ENCODE measurements around the gene PANK1.

The PANK1 gene

DNA sequence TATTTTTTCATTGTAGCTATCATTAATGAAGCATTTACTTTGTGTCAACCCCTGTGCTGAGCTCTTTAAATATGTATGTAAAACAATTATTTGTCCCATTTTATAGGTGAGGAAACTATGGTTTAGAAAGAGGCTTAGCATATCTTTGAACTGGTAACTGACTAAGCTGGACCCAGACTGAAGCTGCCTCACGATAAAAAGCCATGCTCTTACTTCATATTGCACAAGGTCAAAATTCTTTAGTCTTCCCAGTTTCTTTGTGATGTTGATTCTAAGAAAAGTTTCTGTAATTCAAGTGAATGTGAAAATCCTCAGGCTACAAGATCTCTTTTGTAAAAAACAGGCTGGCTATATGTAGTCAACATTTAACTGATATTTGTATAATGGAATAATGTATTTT, 63.0 kb downstream of the PANK1 start:
- no peaks in the 10 kb centered on the region for H3K27me3 ChIP-seq (ENCODE audit: low read length)
- H3K9ac ChIP-seq (ENCODE audit: low read length) = no peak overlapping the region
- TF ChIP-seq, protein P1, sequence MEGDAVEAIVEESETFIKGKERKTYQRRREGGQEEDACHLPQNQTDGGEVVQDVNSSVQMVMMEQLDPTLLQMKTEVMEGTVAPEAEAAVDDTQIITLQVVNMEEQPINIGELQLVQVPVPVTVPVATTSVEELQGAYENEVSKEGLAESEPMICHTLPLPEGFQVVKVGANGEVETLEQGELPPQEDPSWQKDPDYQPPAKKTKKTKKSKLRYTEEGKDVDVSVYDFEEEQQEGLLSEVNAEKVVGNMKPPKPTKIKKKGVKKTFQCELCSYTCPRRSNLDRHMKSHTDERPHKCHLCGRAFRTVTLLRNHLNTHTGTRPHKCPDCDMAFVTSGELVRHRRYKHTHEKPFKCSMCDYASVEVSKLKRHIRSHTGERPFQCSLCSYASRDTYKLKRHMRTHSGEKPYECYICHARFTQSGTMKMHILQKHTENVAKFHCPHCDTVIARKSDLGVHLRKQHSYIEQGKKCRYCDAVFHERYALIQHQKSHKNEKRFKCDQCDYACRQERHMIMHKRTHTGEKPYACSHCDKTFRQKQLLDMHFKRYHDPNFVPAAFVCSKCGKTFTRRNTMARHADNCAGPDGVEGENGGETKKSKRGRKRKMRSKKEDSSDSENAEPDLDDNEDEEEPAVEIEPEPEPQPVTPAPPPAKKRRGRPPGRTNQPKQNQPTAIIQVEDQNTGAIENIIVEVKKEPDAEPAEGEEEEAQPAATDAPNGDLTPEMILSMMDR (IDR thresholded peaks at IDR 0.05; ENCODE audit: insufficient read depth, low read length, poor library complexity, severe bottlenecking) = no peak
- TF ChIP-seq EZH2phosphoT487 (conservative IDR thresholded peaks at IDR 0.05; ENCODE audit: low read length) = no peak
- no peak overlapping the region for H3K4me2 ChIP-seq (ENCODE audit: low read depth, low read length, poor library complexity, severe bottlenecking)
- no peaks in the 10 kb centered on the region for H3F3A ChIP-seq (ENCODE audit: insufficient read depth)
- H4K20me1 ChIP-seq (ENCODE audit: low read depth, low read length) = no peaks in the 10 kb centered on the region
- H3K27ac ChIP-seq (ENCODE audit: low read depth, low read length) = no peak overlapping the region
- H3K9me2 ChIP-seq (replicated peaks; ENCODE audit: insufficient read depth, low read length) = no peaks in the 10 kb centered on the region
- no peak overlapping the region for H3K4me3 ChIP-seq (ENCODE audit: insufficient read depth, low read length, poor library complexity, severe bottlenecking)
- H3K36me3 ChIP-seq (ENCODE audit: low read length) = 0 out of 2 replicates have a peak, but pooled peaks cover 3% of the 10 kb centered on the region
- no peaks in the 10 kb centered on the region for H3K79me2 ChIP-seq (ENCODE audit: insufficient read depth, low read length)
- no peaks in the 10 kb centered on the region for H3K9me3 ChIP-seq (ENCODE audit: insufficient read depth, low read length)
- no peak overlapping the region for H2AFZ ChIP-seq (ENCODE audit: low read depth, low read length, severe bottlenecking)

DNA sequence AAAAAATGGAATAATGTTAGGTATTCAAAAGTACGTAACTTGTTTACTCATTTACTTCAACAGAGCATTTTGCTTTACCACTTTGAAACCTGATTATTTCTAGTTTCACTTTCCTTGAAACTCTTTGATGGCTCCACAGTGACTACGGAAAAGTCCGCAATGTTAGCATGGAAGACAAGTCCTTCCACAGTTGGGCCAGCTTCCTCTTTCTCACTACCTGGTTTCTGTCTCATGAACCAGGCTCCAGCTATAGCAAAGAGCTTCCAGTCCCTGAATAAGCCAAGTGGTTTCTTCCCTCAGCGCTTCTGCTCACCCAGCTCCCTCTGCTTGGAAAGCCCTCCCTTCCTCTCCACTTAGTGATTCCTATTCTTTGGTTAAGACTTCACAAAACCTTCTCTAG, 64.8 kb downstream of the PANK1 start:
- Histone ChIP-seq H4K20me1 (ENCODE audit: low read depth, low read length) (no peaks in the 10 kb centered on the region), H3K9ac (ENCODE audit: low read length) (no peak overlapping the region), H3K4me3 (ENCODE audit: insufficient read depth, low read length, poor library complexity, severe bottlenecking) (no peak overlapping the region), H3F3A (ENCODE audit: insufficient read depth) (no peaks in the 10 kb centered on the region), H2AFZ (ENCODE audit: low read depth, low read length, severe bottlenecking) (no peak overlapping the region), H3K27ac (ENCODE audit: low read depth, low read length) (no peak overlapping the region), H3K9me3 (ENCODE audit: insufficient read depth, low read length) (no peaks in the 10 kb centered on the region), H3K36me3 (ENCODE audit: low read length) (0 out of 2 replicates have a peak, but pooled peaks cover 3% of the 10 kb centered on the region), H3K9me2 (replicated peaks; ENCODE audit: insufficient read depth, low read length) (no peaks in the 10 kb centered on the region), H3K4me2 (ENCODE audit: low read depth, low read length, poor library complexity, severe bottlenecking) (no peak overlapping the region), H3K27me3 (ENCODE audit: low read length) (no peaks in the 10 kb centered on the region), H3K79me2 (ENCODE audit: insufficient read depth, low read length) (no peaks in the 10 kb centered on the region)
- TF ChIP-seq, protein P1 (IDR thresholded peaks at IDR 0.05; ENCODE audit: insufficient read depth, low read length, poor library complexity, severe bottlenecking) = no peak
- TF ChIP-seq EZH2phosphoT487 (conservative IDR thresholded peaks at IDR 0.05; ENCODE audit: low read length) = no peak

DNA sequence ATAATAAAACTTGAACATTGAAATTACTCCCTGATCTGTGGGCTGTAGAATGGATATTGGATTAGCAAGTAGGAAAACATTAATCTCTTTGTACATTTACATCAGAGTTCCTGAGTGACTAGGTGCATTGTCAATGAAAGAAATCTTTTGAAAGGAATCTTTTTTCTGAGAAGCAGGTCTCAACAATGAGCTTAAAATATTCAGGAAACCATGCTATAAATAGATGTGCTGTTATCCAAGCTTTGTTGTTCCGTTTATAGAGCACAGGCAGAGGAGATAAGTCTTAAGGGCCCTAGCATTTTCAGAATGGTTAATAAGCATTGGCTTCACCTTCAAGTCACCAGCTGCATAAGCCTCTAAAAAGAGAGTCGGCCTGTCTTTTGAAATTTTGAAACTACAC, 68.3 kb downstream of the PANK1 start:
- Histone ChIP-seq H3F3A (ENCODE audit: insufficient read depth) (no peaks in the 10 kb centered on the region), H3K79me2 (ENCODE audit: insufficient read depth, low read length) (no peaks in the 10 kb centered on the region), H3K4me2 (ENCODE audit: low read depth, low read length, poor library complexity, severe bottlenecking) (no peak overlapping the region), H3K9me2 (replicated peaks; ENCODE audit: insufficient read depth, low read length) (no peaks in the 10 kb centered on the region), H3K36me3 (ENCODE audit: low read length) (no peaks in the 10 kb centered on the region), H3K9me3 (ENCODE audit: insufficient read depth, low read length) (no peaks in the 10 kb centered on the region), H4K20me1 (ENCODE audit: low read depth, low read length) (no peaks in the 10 kb centered on the region), H3K27me3 (ENCODE audit: low read length) (no peaks in the 10 kb centered on the region), H3K9ac (ENCODE audit: low read length) (no peak overlapping the region), H3K4me3 (ENCODE audit: insufficient read depth, low read length, poor library complexity, severe bottlenecking) (no peak overlapping the region), H2AFZ (ENCODE audit: low read depth, low read length, severe bottlenecking) (no peak overlapping the region), H3K27ac (ENCODE audit: low read depth, low read length) (no peak overlapping the region)
- TF ChIP-seq, protein P1 (IDR thresholded peaks at IDR 0.05; ENCODE audit: insufficient read depth, low read length, poor library complexity, severe bottlenecking) = no peak
- TF ChIP-seq EZH2phosphoT487 (conservative IDR thresholded peaks at IDR 0.05; ENCODE audit: low read length) = no peak

Data from SU-DHL-6 (cell line).